WTC11 (cell line): Measurements from ENCODE around the gene BOD1. TPM values are rescaled to one million over a fixed set of nuclear protein-coding genes. Genes with fewer than 3 reads are reported as not detected.
A peak's percentile ranks its signal among the peaks of the same experiment; 100 is the strongest.

Experiments used
- ATAC-seq: fragments of 200-7000 bp; cut with Tn5 transposase; 2 replicates; pipeline ENCODE4 v1.10.0; 2021; ENCODE audit warnings: mild to moderate bottlenecking, moderate library complexity
- CTCF ChIA-PET: fragments of 300-600 bp; sonication (Branson Sonifier 250); formaldehyde crosslinking; loops from one replicate; lab custom pipeline; 2021; ENCODE audit warnings: antibody characterized with exemption; lab: Charles Lee
- POLR2A ChIA-PET: fragments of 350-600 bp; sonication (Branson Sonifier 250); formaldehyde crosslinking; loops from one replicate; lab custom pipeline; 2021; ENCODE audit warnings: antibody characterized with exemption; lab: Charles Lee
- DNase-seq: peaks from one replicate; pipeline ENCODE4 v3.0.0; 2021; ENCODE audit warnings: low spot score
- H3K27ac Mint-ChIP-seq: 2 replicates; pipeline ENCODE4 v1.8.0; 2021; ENCODE audit warnings: mixed read lengths
- H3K27me3 Mint-ChIP-seq: 2 replicates; pipeline ENCODE4 v1.8.0; 2021; ENCODE audit warnings: low read depth, mild to moderate bottlenecking, moderate library complexity, mixed read lengths
- H3K36me3 Mint-ChIP-seq: 2 replicates; pipeline ENCODE4 v1.8.0; 2021; ENCODE audit warnings: mixed read lengths
- H3K4me1 Mint-ChIP-seq: 2 replicates; pipeline ENCODE4 v1.8.0; 2022; ENCODE audit warnings: mixed read lengths
- H3K4me3 Mint-ChIP-seq: 2 replicates; pipeline ENCODE4 v1.8.0; 2021; ENCODE audit warnings: mild to moderate bottlenecking, moderate library complexity, mixed read lengths
- H3K9me3 Mint-ChIP-seq: 2 replicates; pipeline ENCODE4 v1.8.0; 2021; ENCODE audit warnings: mixed read lengths
- CBFB ChIP-seq: sonication (generic); formaldehyde crosslinking; IDR thresholded peaks from 2 replicates; pipeline ENCODE4 v1.8.1; 2022; ENCODE audit warnings: mild to moderate bottlenecking, low read depth, missing genetic modification reagents
- CREM ChIP-seq: sonication (generic); formaldehyde crosslinking; IDR thresholded peaks from 2 replicates; pipeline ENCODE4 v1.8.1; 2022; ENCODE audit warnings: mild to moderate bottlenecking, missing genetic modification reagents, moderate library complexity
- ESRRA ChIP-seq: sonication (generic); formaldehyde crosslinking; IDR thresholded peaks from 2 replicates; pipeline ENCODE4 v1.8.1; 2022; ENCODE audit warnings: mild to moderate bottlenecking, missing genetic modification reagents, borderline replicate concordance
- FOXJ3 ChIP-seq: sonication (generic); formaldehyde crosslinking; IDR thresholded peaks from 2 replicates; pipeline ENCODE4 v1.9.0; 2021; ENCODE audit warnings: missing genetic modification reagents, mild to moderate bottlenecking, borderline replicate concordance
- NFE2L1 ChIP-seq: sonication (generic); formaldehyde crosslinking; IDR thresholded peaks from 2 replicates; pipeline ENCODE4 v1.8.1; 2023; ENCODE audit warnings: missing genetic modification reagents
- NR3C1 ChIP-seq: sonication (generic); formaldehyde crosslinking; conservative IDR thresholded peaks from 2 replicates; pipeline ENCODE4 v1.8.1; 2023; ENCODE audit warnings: low read depth, mild to moderate bottlenecking, missing genetic modification reagents
- RORB ChIP-seq: fragments of 250-450 bp; sonication (Bioruptor Pico); IDR thresholded peaks from 2 replicates; pipeline ENCODE4 v1.9.0; 2021; ENCODE audit warnings: mild to moderate bottlenecking
- TCF7 ChIP-seq: sonication (generic); formaldehyde crosslinking; IDR thresholded peaks from 2 replicates; pipeline ENCODE4 v1.8.0; 2022; ENCODE audit warnings: mild to moderate bottlenecking, low read depth, missing genetic modification reagents, moderate library complexity
- TEAD1 ChIP-seq: sonication (generic); formaldehyde crosslinking; IDR thresholded peaks from 2 replicates; pipeline ENCODE4 v1.8.0; 2022; ENCODE audit warnings: mild to moderate bottlenecking, missing genetic modification reagents
- ZBTB21 ChIP-seq: sonication (generic); formaldehyde crosslinking; IDR thresholded peaks from 2 replicates; pipeline ENCODE4 v1.8.1; 2023; ENCODE audit warnings: mild to moderate bottlenecking, missing genetic modification reagents, borderline replicate concordance
- ZNF121 ChIP-seq: sonication (generic); formaldehyde crosslinking; IDR thresholded peaks from 2 replicates; pipeline ENCODE4 v1.8.0; 2023; ENCODE audit warnings: missing genetic modification reagents
- ZNF138 ChIP-seq: sonication (generic); formaldehyde crosslinking; conservative IDR thresholded peaks from 2 replicates; pipeline ENCODE4 v1.8.1; 2022; ENCODE audit warnings: mild to moderate bottlenecking, moderate library complexity, missing genetic modification reagents
- ZNF232 ChIP-seq: sonication (generic); formaldehyde crosslinking; IDR thresholded peaks from 2 replicates; pipeline ENCODE4 v1.8.0; 2022; ENCODE audit warnings: mild to moderate bottlenecking, missing genetic modification reagents
- ZNF423 ChIP-seq: fragments of 250-450 bp; sonication (Bioruptor Pico); IDR thresholded peaks from 2 replicates; pipeline ENCODE4 v2.1.2; 2022; ENCODE audit warnings: mild to moderate bottlenecking, moderate library complexity
- total RNA-seq: library from RNA; stranded (reverse); gene quantifications from 3 replicates; pipeline ENCODE4 v1.2.3, GENCODE V29; 2021
- TF ChIP-seq, protein P1 (sequence below): fragments of 250-450 bp; sonication (Bioruptor Pico); IDR thresholded peaks from 2 replicates; pipeline ENCODE4 v1.9.0; 2021; ENCODE audit warnings: mild to moderate bottlenecking, borderline replicate concordance
- TF ChIP-seq, protein P2 (sequence below): fragments of 250-450 bp; sonication (Bioruptor Pico); IDR thresholded peaks from 2 replicates; pipeline ENCODE4 v1.8.0; 2021; ENCODE audit warnings: mild to moderate bottlenecking
- TF ChIP-seq, protein P3 (sequence below): sonication (generic); formaldehyde crosslinking; IDR thresholded peaks from 2 replicates; pipeline ENCODE4 v1.8.1; 2023; ENCODE audit warnings: mild to moderate bottlenecking, missing genetic modification reagents
- TF ChIP-seq, protein P4 (sequence below): fragments of 250-450 bp; sonication (Bioruptor Pico); IDR thresholded peaks from 2 replicates; pipeline ENCODE4 v1.9.0; 2021; ENCODE audit warnings: moderate library complexity, mild to moderate bottlenecking, inconsistent platforms, borderline replicate concordance
- TF ChIP-seq, protein P5 (sequence below): sonication (generic); formaldehyde crosslinking; IDR thresholded peaks from 2 replicates; pipeline ENCODE4 v1.8.1; 2022; ENCODE audit warnings: low read depth, mild to moderate bottlenecking, moderate library complexity, missing genetic modification reagents, borderline replicate concordance
- TF ChIP-seq, protein P6 (sequence below): fragments of 200-600 bp; IDR thresholded peaks from 2 replicates; pipeline ENCODE4 v1.8.0; 2022; ENCODE audit warnings: antibody characterized with exemption
- TF ChIP-seq, protein P7 (sequence below): sonication (generic); formaldehyde crosslinking; IDR thresholded peaks from 2 replicates; pipeline ENCODE4 v1.8.1; 2022; ENCODE audit warnings: low read depth, missing genetic modification reagents, borderline replicate concordance
- TF ChIP-seq, protein P8 (sequence below): sonication (generic); formaldehyde crosslinking; IDR thresholded peaks from 2 replicates; pipeline ENCODE4 v1.8.0; 2023; ENCODE audit warnings: missing genetic modification reagents
- TF ChIP-seq, protein P9 (sequence below): sonication (generic); formaldehyde crosslinking; IDR thresholded peaks from 2 replicates; pipeline ENCODE4 v1.8.1; 2023; ENCODE audit warnings: mild to moderate bottlenecking, moderate library complexity, missing genetic modification reagents

The BOD1 gene
- total RNA-seq, 1 experiment from 2014 or later, result 120 TPM

DNA sequence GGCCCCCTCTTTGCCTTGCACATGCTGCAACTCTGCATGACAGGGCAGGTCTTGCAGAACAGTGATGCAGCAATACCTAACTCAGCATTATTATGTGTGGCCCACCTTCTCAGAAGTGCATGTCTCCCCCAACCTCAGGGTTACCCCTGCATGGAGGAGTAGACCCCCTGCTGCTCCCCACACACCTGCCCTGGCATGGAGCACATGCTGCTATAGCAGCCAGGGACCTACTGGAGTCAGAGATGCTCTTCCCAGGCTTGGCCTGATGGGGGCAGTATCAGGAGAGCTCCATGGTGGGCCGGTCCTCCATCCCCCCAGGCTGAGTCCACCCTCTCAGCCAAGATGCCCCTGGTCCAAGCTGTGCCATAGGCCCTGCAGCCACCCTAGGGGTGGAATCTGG lies 13.2 kb upstream of the BOD1 start:
- Mint-ChIP-seq H3K27me3 (no peaks in the 10 kb centered on the region), H3K27ac (no peak overlapping the region), H3K4me1 (peaks cover 52% of the 10 kb centered on the region), H3K36me3 (no peaks in the 10 kb centered on the region), H3K4me3 (no peak overlapping the region), H3K9me3 (no peaks in the 10 kb centered on the region)
- ChIA-PET POLR2A (interaction anchor here (1.7 kb wide), 1 partner anchor 15 kb away, joined by 5 read pairs; no protein-coding TSS in a partner anchor), CTCF (interaction anchor here (0.5 to 3.4 kb wide), 44 partner anchors 9 to 1549 kb away, joined by 3 to 50 read pairs (median 5); partner anchors contain the start of genes BOD1 and CPEB4)
- ATAC-seq (peak; percentile 80), DNase-seq (peak; percentile 81)
- TF ChIP-seq, protein P1, sequence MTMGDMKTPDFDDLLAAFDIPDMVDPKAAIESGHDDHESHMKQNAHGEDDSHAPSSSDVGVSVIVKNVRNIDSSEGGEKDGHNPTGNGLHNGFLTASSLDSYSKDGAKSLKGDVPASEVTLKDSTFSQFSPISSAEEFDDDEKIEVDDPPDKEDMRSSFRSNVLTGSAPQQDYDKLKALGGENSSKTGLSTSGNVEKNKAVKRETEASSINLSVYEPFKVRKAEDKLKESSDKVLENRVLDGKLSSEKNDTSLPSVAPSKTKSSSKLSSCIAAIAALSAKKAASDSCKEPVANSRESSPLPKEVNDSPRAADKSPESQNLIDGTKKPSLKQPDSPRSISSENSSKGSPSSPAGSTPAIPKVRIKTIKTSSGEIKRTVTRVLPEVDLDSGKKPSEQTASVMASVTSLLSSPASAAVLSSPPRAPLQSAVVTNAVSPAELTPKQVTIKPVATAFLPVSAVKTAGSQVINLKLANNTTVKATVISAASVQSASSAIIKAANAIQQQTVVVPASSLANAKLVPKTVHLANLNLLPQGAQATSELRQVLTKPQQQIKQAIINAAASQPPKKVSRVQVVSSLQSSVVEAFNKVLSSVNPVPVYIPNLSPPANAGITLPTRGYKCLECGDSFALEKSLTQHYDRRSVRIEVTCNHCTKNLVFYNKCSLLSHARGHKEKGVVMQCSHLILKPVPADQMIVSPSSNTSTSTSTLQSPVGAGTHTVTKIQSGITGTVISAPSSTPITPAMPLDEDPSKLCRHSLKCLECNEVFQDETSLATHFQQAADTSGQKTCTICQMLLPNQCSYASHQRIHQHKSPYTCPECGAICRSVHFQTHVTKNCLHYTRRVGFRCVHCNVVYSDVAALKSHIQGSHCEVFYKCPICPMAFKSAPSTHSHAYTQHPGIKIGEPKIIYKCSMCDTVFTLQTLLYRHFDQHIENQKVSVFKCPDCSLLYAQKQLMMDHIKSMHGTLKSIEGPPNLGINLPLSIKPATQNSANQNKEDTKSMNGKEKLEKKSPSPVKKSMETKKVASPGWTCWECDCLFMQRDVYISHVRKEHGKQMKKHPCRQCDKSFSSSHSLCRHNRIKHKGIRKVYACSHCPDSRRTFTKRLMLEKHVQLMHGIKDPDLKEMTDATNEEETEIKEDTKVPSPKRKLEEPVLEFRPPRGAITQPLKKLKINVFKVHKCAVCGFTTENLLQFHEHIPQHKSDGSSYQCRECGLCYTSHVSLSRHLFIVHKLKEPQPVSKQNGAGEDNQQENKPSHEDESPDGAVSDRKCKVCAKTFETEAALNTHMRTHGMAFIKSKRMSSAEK (CRISPR knock-in tag), result no peak
- no peak for TF ChIP-seq ZNF138 (CRISPR knock-in tag)
- TF ChIP-seq ZBTB21, result 0 out of 2 replicates have a peak, but pooled peaks have one; percentile 58
- TF ChIP-seq, protein P2, sequence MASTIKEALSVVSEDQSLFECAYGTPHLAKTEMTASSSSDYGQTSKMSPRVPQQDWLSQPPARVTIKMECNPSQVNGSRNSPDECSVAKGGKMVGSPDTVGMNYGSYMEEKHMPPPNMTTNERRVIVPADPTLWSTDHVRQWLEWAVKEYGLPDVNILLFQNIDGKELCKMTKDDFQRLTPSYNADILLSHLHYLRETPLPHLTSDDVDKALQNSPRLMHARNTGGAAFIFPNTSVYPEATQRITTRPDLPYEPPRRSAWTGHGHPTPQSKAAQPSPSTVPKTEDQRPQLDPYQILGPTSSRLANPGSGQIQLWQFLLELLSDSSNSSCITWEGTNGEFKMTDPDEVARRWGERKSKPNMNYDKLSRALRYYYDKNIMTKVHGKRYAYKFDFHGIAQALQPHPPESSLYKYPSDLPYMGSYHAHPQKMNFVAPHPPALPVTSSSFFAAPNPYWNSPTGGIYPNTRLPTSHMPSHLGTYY, result no peak
- TF ChIP-seq ZNF121 (CRISPR knock-in tag), result no peak
- TF ChIP-seq CBFB (CRISPR knock-in tag), result no peak
- no peak for TF ChIP-seq TCF7 (CRISPR knock-in tag)
- TF ChIP-seq, protein P3, sequence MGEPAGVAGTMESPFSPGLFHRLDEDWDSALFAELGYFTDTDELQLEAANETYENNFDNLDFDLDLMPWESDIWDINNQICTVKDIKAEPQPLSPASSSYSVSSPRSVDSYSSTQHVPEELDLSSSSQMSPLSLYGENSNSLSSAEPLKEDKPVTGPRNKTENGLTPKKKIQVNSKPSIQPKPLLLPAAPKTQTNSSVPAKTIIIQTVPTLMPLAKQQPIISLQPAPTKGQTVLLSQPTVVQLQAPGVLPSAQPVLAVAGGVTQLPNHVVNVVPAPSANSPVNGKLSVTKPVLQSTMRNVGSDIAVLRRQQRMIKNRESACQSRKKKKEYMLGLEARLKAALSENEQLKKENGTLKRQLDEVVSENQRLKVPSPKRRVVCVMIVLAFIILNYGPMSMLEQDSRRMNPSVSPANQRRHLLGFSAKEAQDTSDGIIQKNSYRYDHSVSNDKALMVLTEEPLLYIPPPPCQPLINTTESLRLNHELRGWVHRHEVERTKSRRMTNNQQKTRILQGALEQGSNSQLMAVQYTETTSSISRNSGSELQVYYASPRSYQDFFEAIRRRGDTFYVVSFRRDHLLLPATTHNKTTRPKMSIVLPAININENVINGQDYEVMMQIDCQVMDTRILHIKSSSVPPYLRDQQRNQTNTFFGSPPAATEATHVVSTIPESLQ (CRISPR knock-in tag), result no peak
- no peak for TF ChIP-seq NR3C1 (CRISPR knock-in tag)
- TF ChIP-seq, protein P4, sequence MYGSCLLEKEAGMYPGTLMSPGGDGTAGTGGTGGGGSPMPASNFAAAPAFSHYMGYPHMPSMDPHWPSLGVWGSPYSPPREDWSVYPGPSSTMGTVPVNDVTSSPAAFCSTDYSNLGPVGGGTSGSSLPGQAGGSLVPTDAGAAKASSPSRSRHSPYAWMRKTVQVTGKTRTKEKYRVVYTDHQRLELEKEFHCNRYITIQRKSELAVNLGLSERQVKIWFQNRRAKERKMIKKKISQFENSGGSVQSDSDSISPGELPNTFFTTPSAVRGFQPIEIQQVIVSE (CRISPR knock-in tag), result no peak
- TF ChIP-seq, protein P5, sequence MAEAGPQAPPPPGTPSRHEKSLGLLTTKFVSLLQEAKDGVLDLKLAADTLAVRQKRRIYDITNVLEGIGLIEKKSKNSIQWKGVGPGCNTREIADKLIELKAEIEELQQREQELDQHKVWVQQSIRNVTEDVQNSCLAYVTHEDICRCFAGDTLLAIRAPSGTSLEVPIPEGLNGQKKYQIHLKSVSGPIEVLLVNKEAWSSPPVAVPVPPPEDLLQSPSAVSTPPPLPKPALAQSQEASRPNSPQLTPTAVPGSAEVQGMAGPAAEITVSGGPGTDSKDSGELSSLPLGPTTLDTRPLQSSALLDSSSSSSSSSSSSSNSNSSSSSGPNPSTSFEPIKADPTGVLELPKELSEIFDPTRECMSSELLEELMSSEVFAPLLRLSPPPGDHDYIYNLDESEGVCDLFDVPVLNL, result no peak
- TF ChIP-seq, protein P6, sequence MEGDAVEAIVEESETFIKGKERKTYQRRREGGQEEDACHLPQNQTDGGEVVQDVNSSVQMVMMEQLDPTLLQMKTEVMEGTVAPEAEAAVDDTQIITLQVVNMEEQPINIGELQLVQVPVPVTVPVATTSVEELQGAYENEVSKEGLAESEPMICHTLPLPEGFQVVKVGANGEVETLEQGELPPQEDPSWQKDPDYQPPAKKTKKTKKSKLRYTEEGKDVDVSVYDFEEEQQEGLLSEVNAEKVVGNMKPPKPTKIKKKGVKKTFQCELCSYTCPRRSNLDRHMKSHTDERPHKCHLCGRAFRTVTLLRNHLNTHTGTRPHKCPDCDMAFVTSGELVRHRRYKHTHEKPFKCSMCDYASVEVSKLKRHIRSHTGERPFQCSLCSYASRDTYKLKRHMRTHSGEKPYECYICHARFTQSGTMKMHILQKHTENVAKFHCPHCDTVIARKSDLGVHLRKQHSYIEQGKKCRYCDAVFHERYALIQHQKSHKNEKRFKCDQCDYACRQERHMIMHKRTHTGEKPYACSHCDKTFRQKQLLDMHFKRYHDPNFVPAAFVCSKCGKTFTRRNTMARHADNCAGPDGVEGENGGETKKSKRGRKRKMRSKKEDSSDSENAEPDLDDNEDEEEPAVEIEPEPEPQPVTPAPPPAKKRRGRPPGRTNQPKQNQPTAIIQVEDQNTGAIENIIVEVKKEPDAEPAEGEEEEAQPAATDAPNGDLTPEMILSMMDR, result peak; percentile 75
- no peak for TF ChIP-seq NFE2L1 (CRISPR knock-in tag)
- TF ChIP-seq, protein P7, sequence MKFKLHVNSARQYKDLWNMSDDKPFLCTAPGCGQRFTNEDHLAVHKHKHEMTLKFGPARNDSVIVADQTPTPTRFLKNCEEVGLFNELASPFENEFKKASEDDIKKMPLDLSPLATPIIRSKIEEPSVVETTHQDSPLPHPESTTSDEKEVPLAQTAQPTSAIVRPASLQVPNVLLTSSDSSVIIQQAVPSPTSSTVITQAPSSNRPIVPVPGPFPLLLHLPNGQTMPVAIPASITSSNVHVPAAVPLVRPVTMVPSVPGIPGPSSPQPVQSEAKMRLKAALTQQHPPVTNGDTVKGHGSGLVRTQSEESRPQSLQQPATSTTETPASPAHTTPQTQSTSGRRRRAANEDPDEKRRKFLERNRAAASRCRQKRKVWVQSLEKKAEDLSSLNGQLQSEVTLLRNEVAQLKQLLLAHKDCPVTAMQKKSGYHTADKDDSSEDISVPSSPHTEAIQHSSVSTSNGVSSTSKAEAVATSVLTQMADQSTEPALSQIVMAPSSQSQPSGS (CRISPR knock-in tag), result no peak
- TF ChIP-seq ZNF423, result 0 out of 2 replicates have a peak, but pooled peaks have one; percentile 7
- TF ChIP-seq CREM (CRISPR knock-in tag), result no peak
- TF ChIP-seq, protein P8, sequence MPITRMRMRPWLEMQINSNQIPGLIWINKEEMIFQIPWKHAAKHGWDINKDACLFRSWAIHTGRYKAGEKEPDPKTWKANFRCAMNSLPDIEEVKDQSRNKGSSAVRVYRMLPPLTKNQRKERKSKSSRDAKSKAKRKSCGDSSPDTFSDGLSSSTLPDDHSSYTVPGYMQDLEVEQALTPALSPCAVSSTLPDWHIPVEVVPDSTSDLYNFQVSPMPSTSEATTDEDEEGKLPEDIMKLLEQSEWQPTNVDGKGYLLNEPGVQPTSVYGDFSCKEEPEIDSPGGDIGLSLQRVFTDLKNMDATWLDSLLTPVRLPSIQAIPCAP (CRISPR knock-in tag), result no peak
- no peak for TF ChIP-seq TEAD1 (CRISPR knock-in tag)
- TF ChIP-seq, protein P9, sequence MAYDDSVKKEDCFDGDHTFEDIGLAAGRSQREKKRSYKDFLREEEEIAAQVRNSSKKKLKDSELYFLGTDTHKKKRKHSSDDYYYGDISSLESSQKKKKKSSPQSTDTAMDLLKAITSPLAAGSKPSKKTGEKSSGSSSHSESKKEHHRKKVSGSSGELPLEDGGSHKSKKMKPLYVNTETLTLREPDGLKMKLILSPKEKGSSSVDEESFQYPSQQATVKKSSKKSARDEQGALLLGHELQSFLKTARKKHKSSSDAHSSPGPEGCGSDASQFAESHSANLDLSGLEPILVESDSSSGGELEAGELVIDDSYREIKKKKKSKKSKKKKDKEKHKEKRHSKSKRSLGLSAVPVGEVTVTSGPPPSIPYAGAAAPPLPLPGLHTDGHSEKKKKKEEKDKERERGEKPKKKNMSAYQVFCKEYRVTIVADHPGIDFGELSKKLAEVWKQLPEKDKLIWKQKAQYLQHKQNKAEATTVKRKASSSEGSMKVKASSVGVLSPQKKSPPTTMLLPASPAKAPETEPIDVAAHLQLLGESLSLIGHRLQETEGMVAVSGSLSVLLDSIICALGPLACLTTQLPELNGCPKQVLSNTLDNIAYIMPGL (CRISPR knock-in tag), result no peak
- no peak for TF ChIP-seq ESRRA
- TF ChIP-seq FOXJ3 (CRISPR knock-in tag), result no peak
- no peak for TF ChIP-seq RORB (CRISPR knock-in tag)
- TF ChIP-seq ZNF232 (CRISPR knock-in tag), result no peak
